Measurements from ENCODE around the gene FMNL1. TPM values are rescaled to one million over a fixed set of nuclear protein-coding genes. Genes with fewer than 3 reads are reported as not detected.
A peak's percentile ranks its signal among the peaks of the same experiment; 100 is the strongest.
"Not testable (repeated sequence)": the region's sequence is repeated elsewhere in the genome, so short reads cannot be mapped to it uniquely, and the experiment has no call there.

FMNL1 gene
- total and polyA plus RNA-seq, 12 donors = 5.3 to 28.7 (median 9.8) TPM

- H3K4me3 ChIP-seq = peak overlapping the region in 1 of 10 donors; percentile 1
- H3K36me3 ChIP-seq = no peaks in the 10 kb centered on the region
- peak overlapping the region in 7 of 10 donors; percentile 36 to 65 (median 48) for H3K27ac ChIP-seq
- peak; percentile 98 to 100 (median 99) for TF ChIP-seq CTCF (IDR thresholded peaks at IDR 0.05)
- DNase-seq (peak; percentile 91 to 96), ATAC-seq (peak; percentile 95 to 100 (median 98))
- H3K4me1 ChIP-seq = peaks cover 0 to 23% (median 10%) of the 10 kb centered on the region in 9 donors
- WGBS, 2 donors = 1 to 2% methylated on average over 16 of the region's 16 CpGs
- no peaks in the 10 kb centered on the region for H3K9me3 ChIP-seq
- no peaks in the 10 kb centered on the region for H3K27me3 ChIP-seq
- intact Hi-C loops (cut with DNase I) = loop anchor here in 9 of 10 donors (1.0 to 10.0 kb wide), 6 partner anchors 35 to 273 kb away; partner anchors contain the start of genes ACBD4 (in 9 of the 9) and HEXIM2 (in 2 of the 9)
These were observed 23.9 kb upstream of the FMNL1 start for GRCh38 chr17:45197555-45198334.

GRCh38 chr17:45200701-45201100 lies 21.0 kb upstream of the FMNL1 start:
- WGBS, 2 donors = 69 to 73% methylated on average over 9 of the region's 9 CpGs
- intact Hi-C loops (cut with DNase I) = no loop called here

DNA sequence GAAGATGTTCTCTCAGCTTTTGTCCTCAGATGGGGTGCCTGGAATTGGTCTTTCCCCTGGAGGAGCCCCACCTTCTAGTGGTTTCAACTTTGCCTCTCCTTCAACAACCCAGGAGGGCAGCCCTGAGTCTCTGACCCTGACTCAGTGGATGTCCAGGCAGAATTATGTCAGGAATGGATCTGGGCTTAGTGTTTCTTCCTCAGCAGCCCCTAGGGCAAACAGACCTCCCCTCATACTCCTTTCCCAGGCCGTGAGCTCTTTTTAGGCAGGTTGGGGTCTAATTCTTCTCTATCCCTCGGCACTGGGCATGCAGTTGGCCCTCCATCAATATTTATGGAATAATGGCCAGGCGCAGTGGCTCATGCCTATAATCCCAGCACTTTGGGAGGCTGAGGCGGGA lies 20.2 kb upstream of the FMNL1 start:
- Histone ChIP-seq H3K27ac (peak overlapping the region in 3 of 10 donors; percentile 36 to 82 (median 47)), H3K4me3 (no peak overlapping the region), H3K27me3 (no peaks in the 10 kb centered on the region), H3K36me3 (no peaks in the 10 kb centered on the region), H3K9me3 (no peaks in the 10 kb centered on the region), H3K4me1 (peaks cover 0 to 23% (median 10%) of the 10 kb centered on the region in 9 donors)
- 96 to 99% methylated on average over 4 of the region's 4 CpGs for WGBS, 2 donors
- ATAC-seq (no peak), DNase-seq (no peak)
- no peak for TF ChIP-seq CTCF (IDR thresholded peaks at IDR 0.05)
- intact Hi-C loops (cut with DNase I) = no loop called here

More at GRCh38 chr17:45200701-45201100, 21.0 kb upstream of the FMNL1 start:
- DNase-seq (no peak), ATAC-seq (peak in 3 of 8 donors; percentile 10 to 68 (median 43))
- peaks cover 0 to 23% (median 10%) of the 10 kb centered on the region in 9 donors for H3K4me1 ChIP-seq
- no peaks in the 10 kb centered on the region for H3K27me3 ChIP-seq
- no peaks in the 10 kb centered on the region for H3K9me3 ChIP-seq
- TF ChIP-seq CTCF (IDR thresholded peaks at IDR 0.05) = no peak
- no peaks in the 10 kb centered on the region for H3K36me3 ChIP-seq
- H3K27ac ChIP-seq = peak overlapping the region in 2 of 10 donors; percentile 47 to 82
- H3K4me3 ChIP-seq = no peak overlapping the region

- H3K4me3 ChIP-seq; intact Hi-C loops (cut with DNase I); DNase-seq; H3K36me3 ChIP-seq; H3K9me3 ChIP-seq; H3K27me3 ChIP-seq: not testable (repeated sequence)
- peak in 3 of 8 donors; percentile 19 to 69 (median 39) for ATAC-seq
- Histone ChIP-seq H3K4me1 (peaks cover 0 to 23% (median 10%) of the 10 kb centered on the region in 9 donors), H3K27ac (peak overlapping the region in 2 of 10 donors; percentile 47 to 82)
- 75 to 82% methylated on average over 6 of the region's 6 CpGs for WGBS, 2 donors
These were observed 19.8 kb upstream of the FMNL1 start for GRCh38 chr17:45201880-45202279.
